ENCODE measurements around the gene AP1B1.

DNA sequence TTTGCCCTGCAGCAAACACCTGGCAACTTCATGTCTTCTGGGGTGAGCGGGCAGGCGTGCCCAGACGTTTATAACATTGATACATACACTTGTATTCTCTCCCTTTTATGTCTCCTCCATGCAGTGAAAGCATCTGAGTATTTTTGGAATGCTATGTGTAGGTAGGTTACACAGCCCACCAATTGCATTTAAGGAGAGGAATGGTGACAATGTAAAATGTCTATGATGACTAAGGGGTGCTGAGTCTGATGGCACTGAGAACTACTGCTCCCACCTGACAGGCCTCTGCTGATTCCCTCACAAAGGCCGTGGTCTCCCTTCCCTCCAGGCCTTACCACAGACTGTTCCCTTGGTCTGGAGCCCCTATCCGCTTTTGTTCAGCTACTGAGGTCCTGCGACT lies 50.0 kb downstream of the AP1B1 start:
- TF ChIP-seq, protein P1, sequence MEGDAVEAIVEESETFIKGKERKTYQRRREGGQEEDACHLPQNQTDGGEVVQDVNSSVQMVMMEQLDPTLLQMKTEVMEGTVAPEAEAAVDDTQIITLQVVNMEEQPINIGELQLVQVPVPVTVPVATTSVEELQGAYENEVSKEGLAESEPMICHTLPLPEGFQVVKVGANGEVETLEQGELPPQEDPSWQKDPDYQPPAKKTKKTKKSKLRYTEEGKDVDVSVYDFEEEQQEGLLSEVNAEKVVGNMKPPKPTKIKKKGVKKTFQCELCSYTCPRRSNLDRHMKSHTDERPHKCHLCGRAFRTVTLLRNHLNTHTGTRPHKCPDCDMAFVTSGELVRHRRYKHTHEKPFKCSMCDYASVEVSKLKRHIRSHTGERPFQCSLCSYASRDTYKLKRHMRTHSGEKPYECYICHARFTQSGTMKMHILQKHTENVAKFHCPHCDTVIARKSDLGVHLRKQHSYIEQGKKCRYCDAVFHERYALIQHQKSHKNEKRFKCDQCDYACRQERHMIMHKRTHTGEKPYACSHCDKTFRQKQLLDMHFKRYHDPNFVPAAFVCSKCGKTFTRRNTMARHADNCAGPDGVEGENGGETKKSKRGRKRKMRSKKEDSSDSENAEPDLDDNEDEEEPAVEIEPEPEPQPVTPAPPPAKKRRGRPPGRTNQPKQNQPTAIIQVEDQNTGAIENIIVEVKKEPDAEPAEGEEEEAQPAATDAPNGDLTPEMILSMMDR (IDR thresholded peaks at IDR 0.05; ENCODE audit: poor library complexity) = no peak
- TF ChIP-seq EZH2phosphoT487 (IDR thresholded peaks at IDR 0.05; ENCODE audit: low read depth, severe bottlenecking, unreplicated experiment) = no peak
